Measurements from ENCODE around the gene SRRM1. TPM values are rescaled to one million over a fixed set of nuclear protein-coding genes. Genes with fewer than 3 reads are reported as not detected.
"Not testable (repeated sequence)": the region's sequence is repeated elsewhere in the genome, so short reads cannot be mapped to it uniquely, and the experiment has no call there.

SRRM1 gene
- total and polyA plus RNA-seq, 10 of the 15 experiments (the other 5 are each of a cell fraction or from before 2014, with no cell fraction given): 36.8 to 285 (median 126) TPM

DNA sequence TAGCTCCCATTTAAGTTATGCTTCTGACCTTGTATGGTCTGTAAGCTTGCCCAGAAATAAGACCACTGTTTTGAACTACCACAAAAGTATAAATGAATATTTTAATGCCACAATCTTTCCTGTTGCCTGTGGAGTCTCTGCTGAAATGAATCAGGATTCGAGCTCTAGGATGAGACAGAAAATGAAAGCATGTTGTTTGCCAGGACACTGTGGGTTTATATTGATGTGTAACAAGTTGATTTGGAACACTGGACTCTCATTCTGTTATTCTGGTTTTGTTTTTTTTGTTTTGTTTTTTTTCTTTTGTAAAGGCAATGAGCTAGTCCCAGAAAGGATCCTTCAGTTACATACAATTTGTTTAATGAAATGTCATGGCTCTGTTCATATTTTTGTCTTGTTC is 29.6 kb downstream of the SRRM1 start:
- DNase-seq (ENCODE audit: low read depth, low spot score); H3K27ac ChIP-seq (ENCODE audit: control insufficient read depth, insufficient read depth); H3K9ac ChIP-seq (ENCODE audit: control insufficient read depth, insufficient read depth, low read length); H4K20me1 ChIP-seq (ENCODE audit: control insufficient read depth, insufficient read depth); in situ Hi-C loops (cut with MboI); intact Hi-C loops (cut with micrococcal nuclease; ENCODE audit: unreplicated experiment); H3K79me2 ChIP-seq (ENCODE audit: control insufficient read depth, insufficient read depth, low read length); H3K27me3 ChIP-seq (replicated peaks in 1 of 2; ENCODE audit: control insufficient read depth in 2 of 2, insufficient read depth in 2 of 2, low read length in 1 of 2); H3K4me2 ChIP-seq (ENCODE audit: control insufficient read depth, insufficient read depth); H2AFZ ChIP-seq (ENCODE audit: control insufficient read depth, low read depth, low read length); H3K9me3 ChIP-seq (replicated peaks; ENCODE audit: control insufficient read depth, insufficient read depth, low read length); H3K4me1 ChIP-seq (ENCODE audit: control insufficient read depth, insufficient read depth, low read length); POLR2A ChIA-PET; H3K4me3 ChIP-seq; ATAC-seq; FAIRE-seq: not testable (repeated sequence)
- BruUV-seq (replicated peaks): TSS peak; percentile 79
- CTCF ChIA-PET: interaction anchor here (0.7 to 2.1 kb wide), 8 partner anchors 9 to 194 kb away, joined by 3 to 7 read pairs (median 4); no protein-coding TSS in a partner anchor
- H3K36me3 ChIP-seq (ENCODE audit: control insufficient read depth in 2 of 2, insufficient read depth in 2 of 2, low read length in 1 of 2): peaks cover 20 to 37% of the 10 kb centered on the region in 2 experiments
- RAD21 ChIA-PET (ENCODE audit: unreplicated experiment): interaction anchor here (1.9 kb wide), 1 partner anchor 158 kb away, joined by 7 read pairs; no protein-coding TSS in a partner anchor
- SMC1A ChIA-PET (ENCODE audit: uncharacterized antibody, unreplicated experiment): interaction anchor here (0.7 to 1.0 kb wide), 5 partner anchors 11 to 159 kb away, joined by 3 to 4 read pairs (median 3); no protein-coding TSS in a partner anchor
- 8% methylated on average over 1 of the region's 1 CpG for WGBS (ENCODE audit: insufficient coverage, insufficient replicate concordance, low lambda C conversion rate, missing lambda C conversion rate)

DNA sequence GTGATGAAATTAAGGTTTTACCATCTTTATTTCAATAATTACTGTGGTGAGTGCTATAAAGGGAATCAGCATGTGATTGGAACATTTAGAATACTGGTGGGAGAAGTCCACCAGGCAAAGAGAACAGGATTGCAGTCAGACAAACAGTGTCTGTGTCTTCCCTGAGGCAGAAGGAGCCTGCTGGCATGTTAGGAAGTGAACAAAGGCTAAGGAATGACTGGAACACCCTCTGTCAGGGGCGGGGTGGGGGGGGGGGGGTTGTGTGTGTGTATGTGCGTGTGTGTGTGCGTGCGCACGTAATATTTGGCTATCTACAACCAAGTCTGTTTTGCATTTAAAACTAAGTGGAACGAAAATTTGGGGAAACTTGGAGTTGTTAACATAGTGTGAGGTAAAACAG is 30.2 kb downstream of the SRRM1 start:
- no TSS peak for BruUV-seq (replicated peaks)
- DNase-seq (ENCODE audit: low read depth, low spot score) (no peak), ATAC-seq (no peak), FAIRE-seq (no peak)
- Histone ChIP-seq H3K36me3 (ENCODE audit: control insufficient read depth in 2 of 2, insufficient read depth in 2 of 2, low read length in 1 of 2) (peaks cover 16 to 32% of the 10 kb centered on the region in 2 experiments), H3K9ac (ENCODE audit: control insufficient read depth, insufficient read depth, low read length) (no peak overlapping the region), H3K4me2 (ENCODE audit: control insufficient read depth, insufficient read depth) (no peak overlapping the region), H3K9me3 (replicated peaks; ENCODE audit: control insufficient read depth, insufficient read depth, low read length) (no peaks in the 10 kb centered on the region), H3K4me3 (no peak overlapping the region), H3K79me2 (ENCODE audit: control insufficient read depth, insufficient read depth, low read length) (no peaks in the 10 kb centered on the region), H3K4me1 (ENCODE audit: control insufficient read depth, insufficient read depth, low read length) (no peaks in the 10 kb centered on the region), H4K20me1 (ENCODE audit: control insufficient read depth, insufficient read depth) (no peaks in the 10 kb centered on the region), H2AFZ (ENCODE audit: control insufficient read depth, low read depth, low read length) (no peak overlapping the region), H3K27ac (ENCODE audit: control insufficient read depth, insufficient read depth) (no peak overlapping the region), H3K27me3 (replicated peaks in 1 of 2; ENCODE audit: control insufficient read depth in 2 of 2, insufficient read depth in 2 of 2, low read length in 1 of 2) (no peaks in the 10 kb centered on the region)
- SMC1A ChIA-PET (ENCODE audit: uncharacterized antibody, unreplicated experiment): interaction anchor here (0.6 to 0.7 kb wide), 2 partner anchors 8 to 20 kb away, joined by 3 read pairs; no protein-coding TSS in a partner anchor
- POLR2A ChIA-PET: interaction anchor here (0.6 kb wide), 1 partner anchor 10 kb away, joined by 3 read pairs; no protein-coding TSS in a partner anchor
- intact Hi-C loops (cut with micrococcal nuclease; ENCODE audit: unreplicated experiment) (no loop called here), in situ Hi-C loops (cut with MboI) (no loop called here)
- TF ChIP-seq SP1 (IDR thresholded peaks at IDR 0.05; ENCODE audit: low read depth, low read length): no peak
- TF ChIP-seq, protein P1, sequence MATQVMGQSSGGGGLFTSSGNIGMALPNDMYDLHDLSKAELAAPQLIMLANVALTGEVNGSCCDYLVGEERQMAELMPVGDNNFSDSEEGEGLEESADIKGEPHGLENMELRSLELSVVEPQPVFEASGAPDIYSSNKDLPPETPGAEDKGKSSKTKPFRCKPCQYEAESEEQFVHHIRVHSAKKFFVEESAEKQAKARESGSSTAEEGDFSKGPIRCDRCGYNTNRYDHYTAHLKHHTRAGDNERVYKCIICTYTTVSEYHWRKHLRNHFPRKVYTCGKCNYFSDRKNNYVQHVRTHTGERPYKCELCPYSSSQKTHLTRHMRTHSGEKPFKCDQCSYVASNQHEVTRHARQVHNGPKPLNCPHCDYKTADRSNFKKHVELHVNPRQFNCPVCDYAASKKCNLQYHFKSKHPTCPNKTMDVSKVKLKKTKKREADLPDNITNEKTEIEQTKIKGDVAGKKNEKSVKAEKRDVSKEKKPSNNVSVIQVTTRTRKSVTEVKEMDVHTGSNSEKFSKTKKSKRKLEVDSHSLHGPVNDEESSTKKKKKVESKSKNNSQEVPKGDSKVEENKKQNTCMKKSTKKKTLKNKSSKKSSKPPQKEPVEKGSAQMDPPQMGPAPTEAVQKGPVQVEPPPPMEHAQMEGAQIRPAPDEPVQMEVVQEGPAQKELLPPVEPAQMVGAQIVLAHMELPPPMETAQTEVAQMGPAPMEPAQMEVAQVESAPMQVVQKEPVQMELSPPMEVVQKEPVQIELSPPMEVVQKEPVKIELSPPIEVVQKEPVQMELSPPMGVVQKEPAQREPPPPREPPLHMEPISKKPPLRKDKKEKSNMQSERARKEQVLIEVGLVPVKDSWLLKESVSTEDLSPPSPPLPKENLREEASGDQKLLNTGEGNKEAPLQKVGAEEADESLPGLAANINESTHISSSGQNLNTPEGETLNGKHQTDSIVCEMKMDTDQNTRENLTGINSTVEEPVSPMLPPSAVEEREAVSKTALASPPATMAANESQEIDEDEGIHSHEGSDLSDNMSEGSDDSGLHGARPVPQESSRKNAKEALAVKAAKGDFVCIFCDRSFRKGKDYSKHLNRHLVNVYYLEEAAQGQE (IDR thresholded peaks at IDR 0.05; ENCODE audit: low read depth, low read length): no peak
- 0 out of 2 replicates have a peak, but pooled peaks have one; percentile 39 for TF ChIP-seq POLR2AphosphoS5 (IDR thresholded peaks at IDR 0.05; ENCODE audit: low read length)
- CTCF ChIA-PET: interaction anchor here (0.7 to 2.1 kb wide), 6 partner anchors 9 to 162 kb away, joined by 3 to 7 read pairs (median 4); no protein-coding TSS in a partner anchor
- RAD21 ChIA-PET (ENCODE audit: unreplicated experiment): interaction anchor here (1.9 kb wide), 1 partner anchor 157 kb away, joined by 7 read pairs; no protein-coding TSS in a partner anchor
- WGBS (ENCODE audit: insufficient coverage, insufficient replicate concordance, low lambda C conversion rate, missing lambda C conversion rate): 100% methylated on average over 6 of the region's 6 CpGs

DNA sequence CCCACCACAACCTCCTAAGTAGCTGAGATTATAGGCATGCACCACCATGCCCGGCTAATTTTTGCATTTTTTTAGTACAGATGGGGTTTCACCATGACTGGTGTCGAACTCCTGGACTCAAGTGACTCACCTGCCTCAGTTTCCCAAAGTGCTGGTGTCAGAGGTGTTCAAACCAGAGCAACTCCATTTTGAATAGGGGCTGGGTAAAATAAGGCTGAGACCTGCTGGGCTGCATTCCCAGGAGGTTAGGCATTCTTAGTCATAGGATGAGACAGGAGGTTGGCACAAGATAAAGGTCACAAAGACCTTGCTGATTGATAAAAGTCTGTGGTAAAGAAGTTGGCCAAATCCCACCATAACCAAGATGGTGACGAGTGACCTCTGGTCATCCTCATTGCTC is 35.3 kb downstream of the SRRM1 start:
- BruUV-seq (replicated peaks); H3K9ac ChIP-seq (ENCODE audit: control insufficient read depth, insufficient read depth, low read length); RAD21 ChIA-PET (ENCODE audit: unreplicated experiment); H3K27ac ChIP-seq (ENCODE audit: control insufficient read depth, insufficient read depth); H3K9me3 ChIP-seq (replicated peaks; ENCODE audit: control insufficient read depth, insufficient read depth, low read length); H3K27me3 ChIP-seq (replicated peaks in 1 of 2; ENCODE audit: control insufficient read depth in 2 of 2, insufficient read depth in 2 of 2, low read length in 1 of 2); FAIRE-seq; H4K20me1 ChIP-seq (ENCODE audit: control insufficient read depth, insufficient read depth); intact Hi-C loops (cut with micrococcal nuclease; ENCODE audit: unreplicated experiment); H2AFZ ChIP-seq (ENCODE audit: control insufficient read depth, low read depth, low read length); in situ Hi-C loops (cut with MboI); H3K4me3 ChIP-seq; ATAC-seq; POLR2A ChIA-PET; DNase-seq (ENCODE audit: low read depth, low spot score); H3K4me1 ChIP-seq (ENCODE audit: control insufficient read depth, insufficient read depth, low read length); H3K4me2 ChIP-seq (ENCODE audit: control insufficient read depth, insufficient read depth); H3K79me2 ChIP-seq (ENCODE audit: control insufficient read depth, insufficient read depth, low read length): not testable (repeated sequence)
- peaks cover 2 to 11% of the 10 kb centered on the region in 2 experiments; a peak in 3 of 4 replicates for H3K36me3 ChIP-seq (ENCODE audit: control insufficient read depth in 2 of 2, insufficient read depth in 2 of 2, low read length in 1 of 2)
- SMC1A ChIA-PET (ENCODE audit: uncharacterized antibody, unreplicated experiment): interaction anchor here (1.5 kb wide), 1 partner anchor 157 kb away, joined by 5 read pairs; no protein-coding TSS in a partner anchor
- CTCF ChIA-PET: interaction anchor here (2.1 kb wide), 1 partner anchor 10 kb away, joined by 12 read pairs; no protein-coding TSS in a partner anchor
- WGBS (ENCODE audit: insufficient coverage, insufficient replicate concordance, low lambda C conversion rate, missing lambda C conversion rate): 38% methylated on average over 3 of the region's 3 CpGs
